Measurements from ENCODE around the gene CRAMP1.
A peak's percentile ranks its signal among the peaks of the same experiment; 100 is the strongest.
"Not testable (repeated sequence)": the region's sequence is repeated elsewhere in the genome, so short reads cannot be mapped to it uniquely, and the experiment has no call there.

The CRAMP1 gene

GRCh38 chr16:1708768-1709180 is 96.6 kb downstream of the CRAMP1 start:
- TF ChIP-seq CTCF (conservative IDR thresholded peaks at IDR 0.05), result no peak

GRCh38 chr16:1709356-1709755 is 97.2 kb downstream of the CRAMP1 start:
- H3K27ac ChIP-seq, result no peak overlapping the region
- no peak for TF ChIP-seq CTCF (conservative IDR thresholded peaks at IDR 0.05)

More at GRCh38 chr16:1708768-1709180, 96.6 kb downstream of the CRAMP1 start:
- no peak overlapping the region for H3K27ac ChIP-seq

- TF ChIP-seq CTCF (conservative IDR thresholded peaks at IDR 0.05), result no peak
- no peak overlapping the region for H3K27ac ChIP-seq
Measured at GRCh38 chr16:1710811-1711507, 98.8 kb downstream of the CRAMP1 start.

- TF ChIP-seq CTCF (conservative IDR thresholded peaks at IDR 0.05), result no peak
- H3K27ac ChIP-seq, result no peak overlapping the region
Measured at GRCh38 chr16:1712791-1713261, 100.7 kb downstream of the CRAMP1 start.

GRCh38 chr16:1713331-1713730 is 101.2 kb downstream of the CRAMP1 start:
- no peak for TF ChIP-seq CTCF (conservative IDR thresholded peaks at IDR 0.05)
- H3K27ac ChIP-seq, result no peak overlapping the region

GRCh38 chr16:1713933-1714332 is 101.8 kb downstream of the CRAMP1 start:
- TF ChIP-seq CTCF (conservative IDR thresholded peaks at IDR 0.05), result no peak
- H3K27ac ChIP-seq, result no peak overlapping the region

GRCh38 chr16:1715220-1715619 is 103.1 kb downstream of the CRAMP1 start:
- no peak overlapping the region for H3K27ac ChIP-seq
- no peak for TF ChIP-seq CTCF (conservative IDR thresholded peaks at IDR 0.05)

- H3K27ac ChIP-seq, result not testable (repeated sequence)
Measured at GRCh38 chr16:1718236-1718635, 106.1 kb downstream of the CRAMP1 start.

GRCh38 chr16:1719559-1720229 is 107.5 kb downstream of the CRAMP1 start:
- peak overlapping the region; percentile 51 for H3K27ac ChIP-seq

Data from VCaP (cell line).